SK-N-SH (cell line): ENCODE results near the gene ADK. TPM values are rescaled to one million over a fixed set of nuclear protein-coding genes. Genes with fewer than 3 reads are reported as not detected.
A peak's percentile ranks its signal among the peaks of the same experiment; 100 is the strongest.
"Not testable (repeated sequence)": the region's sequence is repeated elsewhere in the genome, so short reads cannot be mapped to it uniquely, and the experiment has no call there.

Experiments
- CTCF ChIA-PET: fragments of 300-600, 350-600 bp; formaldehyde crosslinking; extraction: SDS; loops from one replicate; lab custom pipeline; 2021; lab: Yijun Ruan, JAX
- POLR2A ChIA-PET: fragments of 350-600 bp; sonication (Branson Sonifier 250); formaldehyde crosslinking; extraction: SDS; loops from one replicate; lab custom pipeline; 2020; ENCODE audit warnings: antibody characterized with exemption, inconsistent platforms; lab: Yijun Ruan, JAX
- DNase-seq: peaks from one replicate; pipeline ENCODE4 v3.0.0; 2012
- H2AFZ ChIP-seq: fragments of 200-600 bp; sonication (generic); 2 replicates; pipeline ENCODE4 v1.8.1; 2016; ENCODE audit warnings: antibody characterized with exemption, mild to moderate bottlenecking, low read depth
- H3F3A ChIP-seq: fragments of 200-600 bp; sonication (generic); replicated peaks from 2 replicates; pipeline ENCODE3; 2016; ENCODE audit warnings: antibody characterized with exemption, mild to moderate bottlenecking; ENCODE audit not compliant: insufficient read depth
- H3K27ac ChIP-seq, 2 experiments: fragments of 200-500 bp in 1 of 2; fragments of 200-600 bp in 1 of 2; sonication (Bioruptor generic) in 1 of 2; sonication (generic), shearing (Covaris generic) in 1 of 2; 2 replicates each; pipeline versions ENCODE4 v1.5.1 to v1.6.1; 2014 to 2016; ENCODE audit warnings: low read depth in 2 of 2, inconsistent platforms in 1 of 2, low read length in 1 of 2, mild to moderate bottlenecking in 1 of 2, mixed read lengths in 1 of 2
- H3K27me3 ChIP-seq: fragments of 200-600 bp; sonication (generic), shearing (Covaris generic); 2 replicates; pipeline ENCODE4 v1.6.1; 2016; ENCODE audit warnings: mixed run types; ENCODE audit not compliant: insufficient read depth
- H3K36me3 ChIP-seq, 2 experiments: fragments of 200-500 bp in 1 of 2; fragments of 200-600 bp in 1 of 2; sonication (Bioruptor generic) in 1 of 2; sonication (generic) in 1 of 2; replicated peaks in 1 of 2; 2 replicates each; pipeline versions ENCODE3 to v1.5.1; 2014 to 2016; ENCODE audit warnings: low read length in 1 of 2, mild to moderate bottlenecking in 1 of 2; ENCODE audit not compliant: insufficient read depth in 2 of 2, control insufficient read depth in 1 of 2
- H3K4me1 ChIP-seq, 2 experiments: fragments of 200-500 bp in 1 of 2; fragments of 200-600 bp in 1 of 2; sonication (Bioruptor generic) in 1 of 2; sonication (generic), shearing (Covaris generic) in 1 of 2; 2 replicates each; pipeline versions ENCODE4 v1.5.1 to v1.6.1; 2014 to 2016; ENCODE audit warnings: low read depth in 1 of 2, low read length in 1 of 2, mixed run types in 1 of 2; ENCODE audit not compliant: insufficient read depth in 2 of 2, control insufficient read depth in 1 of 2
- H3K4me2 ChIP-seq: fragments of 200-600 bp; sonication (generic), shearing (Covaris generic); 2 replicates; pipeline ENCODE4 v1.6.1; 2017; ENCODE audit warnings: mixed run types
- H3K4me3 ChIP-seq, 2 experiments: fragments of 200-500 bp in 1 of 2; fragments of 200-600 bp in 1 of 2; sonication (Bioruptor generic) in 1 of 2; sonication (generic), shearing (Covaris generic) in 1 of 2; 2 replicates each; pipeline versions ENCODE4 v1.5.1 to v1.8.1; 2014 to 2016; ENCODE audit warnings: low read depth in 2 of 2, inconsistent platforms in 1 of 2, low read length in 1 of 2, mild to moderate bottlenecking in 1 of 2, mixed read lengths in 1 of 2, moderate library complexity in 1 of 2
- H3K79me2 ChIP-seq: fragments of 200-600 bp; sonication (generic); 2 replicates; pipeline ENCODE4 v1.8.1; 2017; ENCODE audit warnings: mild to moderate bottlenecking; ENCODE audit not compliant: insufficient read depth
- H3K9ac ChIP-seq: fragments of 200-600 bp; sonication (generic); 2 replicates; pipeline ENCODE4 v1.6.1; 2017; ENCODE audit warnings: mixed run types
- H3K9me2 ChIP-seq: fragments of 200-600 bp; sonication (generic); 2 replicates; pipeline ENCODE4 v1.6.1; 2017; ENCODE audit warnings: mixed run types
- H3K9me3 ChIP-seq: fragments of 200-600 bp; sonication (generic); 2 replicates; pipeline ENCODE4 v1.6.1; 2017; ENCODE audit warnings: mixed run types, mild to moderate bottlenecking, moderate library complexity
- H4K20me1 ChIP-seq: fragments of 200-600 bp; sonication (generic); 2 replicates; pipeline ENCODE4 v1.6.1; 2017; ENCODE audit warnings: mild to moderate bottlenecking, mixed run types; ENCODE audit not compliant: insufficient read depth
- CHD2 ChIP-seq: fragments of 150-350 bp; IDR thresholded peaks from 2 replicates; pipeline ENCODE4 v1.6.1; 2018; ENCODE audit warnings: low read length; ENCODE audit not compliant: partially characterized antibody
- CTCF ChIP-seq: fragments of 200-600 bp; sonication (generic); IDR thresholded peaks from 2 replicates; pipeline ENCODE4 v1.6.1; 2017; ENCODE audit warnings: antibody characterized with exemption, mild to moderate bottlenecking, moderate library complexity
- ELF1 ChIP-seq: IDR thresholded peaks from 2 replicates; pipeline ENCODE4 v1.4.0; 2012
- EP300 ChIP-seq, 2 experiments: IDR thresholded peaks; 2 replicates each; pipeline versions ENCODE4 v1.4.0 to v1.6.1; 2012; ENCODE audit warnings: borderline replicate concordance in 1 of 2, low read depth in 1 of 2, low read length in 1 of 2
- EZH2phosphoT487 ChIP-seq: fragments of 200-600 bp; sonication (generic); IDR thresholded peaks from 2 replicates; pipeline ENCODE4 v1.6.1; 2017; ENCODE audit warnings: low read depth, mixed run types, mild to moderate bottlenecking, antibody characterized with exemption, moderate library complexity, borderline replicate concordance
- FOSL2 ChIP-seq: IDR thresholded peaks from 2 replicates; pipeline ENCODE4 v1.4.0; 2012; ENCODE audit warnings: low read depth, mild to moderate bottlenecking, moderate library complexity, borderline replicate concordance
- FOXJ3 ChIP-seq: sonication (generic); formaldehyde crosslinking; IDR thresholded peaks from 2 replicates; pipeline ENCODE4 v1.5.1; 2020; ENCODE audit warnings: mild to moderate bottlenecking, missing genetic modification reagents
- FOXM1 ChIP-seq: IDR thresholded peaks from 2 replicates; pipeline ENCODE4 v1.4.0; 2012; ENCODE audit warnings: low read depth, mild to moderate bottlenecking
- GABPA ChIP-seq: IDR thresholded peaks from 2 replicates; pipeline ENCODE4 v1.4.0; 2012; ENCODE audit warnings: low read depth, mild to moderate bottlenecking
- JUND ChIP-seq: IDR thresholded peaks from 2 replicates; pipeline ENCODE4 v1.4.0; 2012
- NFIC ChIP-seq: IDR thresholded peaks from 2 replicates; pipeline ENCODE4 v1.4.0; 2012; ENCODE audit warnings: borderline replicate concordance
- NRF1 ChIP-seq: IDR thresholded peaks from 2 replicates; pipeline ENCODE4 v1.6.1; 2012; ENCODE audit warnings: low read depth, mild to moderate bottlenecking, low read length
- POLR2AphosphoS5 ChIP-seq: IDR thresholded peaks from 2 replicates; pipeline ENCODE4 v1.6.1; 2012; ENCODE audit warnings: low read depth, low read length
- RAD21 ChIP-seq: IDR thresholded peaks from 2 replicates; pipeline ENCODE4 v1.6.1; 2012; ENCODE audit warnings: mild to moderate bottlenecking, low read length
- SMC3 ChIP-seq: IDR thresholded peaks from 2 replicates; pipeline ENCODE4 v1.6.1; 2012; ENCODE audit warnings: low read depth, low read length, improper control_type of control experiment
- TCF12 ChIP-seq: IDR thresholded peaks from 2 replicates; pipeline ENCODE4 v1.4.0; 2012
- YY1 ChIP-seq: IDR thresholded peaks from 2 replicates; pipeline ENCODE4 v1.4.0; 2012; ENCODE audit warnings: low read depth, mild to moderate bottlenecking
- WGBS: methylation state at CpG from one replicate; pipeline ENCODE4 v1.1.6; 2017; ENCODE audit warnings: low lambda C conversion rate; 5-methylcytosine and 5-hydroxymethylcytosine counted together
- polyA plus RNA-seq, 3 experiments: library from polyadenylated mRNA; depleted of rRNA; stranded (reverse); fragments of >200 nt; gene quantifications; 2 replicates each; pipeline ENCODE4 v1.2.3, GENCODE V29; 2012
- TF ChIP-seq, protein P1 (sequence below): IDR thresholded peaks from 2 replicates; pipeline ENCODE4 v1.6.1; 2012; ENCODE audit warnings: mild to moderate bottlenecking, low read depth, low read length, moderate library complexity
- TF ChIP-seq, protein P2 (sequence below): IDR thresholded peaks from 2 replicates; pipeline ENCODE4 v1.4.0; 2012; ENCODE audit warnings: low read depth, borderline replicate concordance

Gene ADK
- polyA plus RNA-seq, 1 of the 3 experiments (the other 2 are of a cell fraction): 25.1 TPM

DNA sequence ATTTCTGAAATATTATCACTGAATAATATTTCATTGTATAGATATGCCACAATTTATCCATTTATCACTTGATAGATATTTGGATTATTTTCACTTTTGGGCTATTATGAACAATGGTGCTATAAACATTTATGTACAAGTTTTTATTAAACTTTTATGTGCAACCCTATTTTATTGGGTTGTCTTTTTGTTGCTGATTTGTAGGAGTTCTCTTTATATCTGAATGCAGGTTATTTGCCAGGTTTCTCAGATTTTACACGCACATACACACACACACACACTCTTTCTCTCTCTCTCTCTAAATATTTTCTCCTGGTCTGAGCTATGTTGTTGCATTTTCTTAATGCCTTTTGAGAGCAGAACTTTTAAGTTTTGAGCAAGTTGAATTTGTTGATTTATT is 36.2 kb downstream of the ADK start (continued):
- TF ChIP-seq, protein P1, sequence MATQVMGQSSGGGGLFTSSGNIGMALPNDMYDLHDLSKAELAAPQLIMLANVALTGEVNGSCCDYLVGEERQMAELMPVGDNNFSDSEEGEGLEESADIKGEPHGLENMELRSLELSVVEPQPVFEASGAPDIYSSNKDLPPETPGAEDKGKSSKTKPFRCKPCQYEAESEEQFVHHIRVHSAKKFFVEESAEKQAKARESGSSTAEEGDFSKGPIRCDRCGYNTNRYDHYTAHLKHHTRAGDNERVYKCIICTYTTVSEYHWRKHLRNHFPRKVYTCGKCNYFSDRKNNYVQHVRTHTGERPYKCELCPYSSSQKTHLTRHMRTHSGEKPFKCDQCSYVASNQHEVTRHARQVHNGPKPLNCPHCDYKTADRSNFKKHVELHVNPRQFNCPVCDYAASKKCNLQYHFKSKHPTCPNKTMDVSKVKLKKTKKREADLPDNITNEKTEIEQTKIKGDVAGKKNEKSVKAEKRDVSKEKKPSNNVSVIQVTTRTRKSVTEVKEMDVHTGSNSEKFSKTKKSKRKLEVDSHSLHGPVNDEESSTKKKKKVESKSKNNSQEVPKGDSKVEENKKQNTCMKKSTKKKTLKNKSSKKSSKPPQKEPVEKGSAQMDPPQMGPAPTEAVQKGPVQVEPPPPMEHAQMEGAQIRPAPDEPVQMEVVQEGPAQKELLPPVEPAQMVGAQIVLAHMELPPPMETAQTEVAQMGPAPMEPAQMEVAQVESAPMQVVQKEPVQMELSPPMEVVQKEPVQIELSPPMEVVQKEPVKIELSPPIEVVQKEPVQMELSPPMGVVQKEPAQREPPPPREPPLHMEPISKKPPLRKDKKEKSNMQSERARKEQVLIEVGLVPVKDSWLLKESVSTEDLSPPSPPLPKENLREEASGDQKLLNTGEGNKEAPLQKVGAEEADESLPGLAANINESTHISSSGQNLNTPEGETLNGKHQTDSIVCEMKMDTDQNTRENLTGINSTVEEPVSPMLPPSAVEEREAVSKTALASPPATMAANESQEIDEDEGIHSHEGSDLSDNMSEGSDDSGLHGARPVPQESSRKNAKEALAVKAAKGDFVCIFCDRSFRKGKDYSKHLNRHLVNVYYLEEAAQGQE: no peak
- TF ChIP-seq EZH2phosphoT487 (no peak), POLR2AphosphoS5 (no peak), FOXM1 (no peak), CTCF (no peak), NRF1 (no peak), SMC3 (no peak), JUND (no peak)

DNA sequence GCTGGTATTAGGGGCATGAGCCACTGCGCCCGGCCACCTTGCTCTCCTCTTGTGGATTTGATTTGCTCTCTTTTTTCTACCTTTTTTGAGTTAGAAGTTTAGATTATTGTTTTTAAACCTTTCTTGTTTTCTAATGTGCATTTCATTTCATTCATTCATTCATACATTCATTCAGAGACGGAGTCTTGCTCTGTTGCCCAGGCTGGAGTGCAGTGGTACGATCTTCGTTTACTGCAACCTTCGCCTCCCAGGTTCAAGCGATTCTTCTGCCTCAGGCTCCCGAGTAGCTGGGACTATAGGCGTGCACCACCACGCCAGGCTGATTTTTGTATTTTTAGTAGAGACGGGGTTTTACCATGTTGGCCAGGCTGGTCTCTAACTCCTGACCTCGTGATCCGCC is 37.6 kb downstream of the ADK start:
- Histone ChIP-seq H3K4me1 (peaks cover 4 to 15% of the 10 kb centered on the region in 2 experiments; a peak in 3 of 4 replicates), H3F3A (peaks cover 40% of the 10 kb centered on the region), H3K79me2 (peaks cover 89% of the 10 kb centered on the region)
- H3K9ac ChIP-seq, H3K9me3 ChIP-seq, H3K4me2 ChIP-seq, H3K27me3 ChIP-seq, H3K9me2 ChIP-seq, H3K27ac ChIP-seq, H3K36me3 ChIP-seq, H2AFZ ChIP-seq, H3K4me3 ChIP-seq, POLR2A ChIA-PET, H4K20me1 ChIP-seq, DNase-seq: not testable (repeated sequence)
- CTCF ChIA-PET: interaction anchor here (0.9 kb wide), 1 partner anchor 25 kb away, joined by 4 read pairs; no protein-coding TSS in a partner anchor
- WGBS: 97% methylated on average over 13 of the region's 13 CpGs

DNA sequence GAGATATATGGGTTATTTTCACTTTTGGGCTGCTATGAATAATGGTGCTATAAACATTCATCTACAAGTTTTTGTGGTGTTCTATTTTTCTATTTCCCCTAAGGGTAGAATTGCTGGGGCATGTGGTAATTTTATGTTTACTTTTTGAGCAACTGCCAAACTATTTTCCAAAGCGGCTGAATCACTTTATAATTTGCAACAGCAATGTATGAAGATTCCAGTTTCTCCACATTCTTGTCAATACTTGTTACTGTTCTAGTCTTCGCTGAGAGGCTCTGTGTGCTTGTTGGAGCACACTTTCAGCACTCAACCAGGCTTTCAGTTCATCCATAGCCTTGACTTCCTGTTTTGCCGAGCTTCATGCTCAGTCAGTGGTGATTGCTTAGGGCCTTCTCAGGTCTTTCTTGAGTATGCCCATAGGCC is 39.0 kb downstream of the ADK start:
- Histone ChIP-seq H3K9me2 (no peaks in the 10 kb centered on the region), H3K79me2 (peaks cover 89% of the 10 kb centered on the region), H3K9me3 (no peaks in the 10 kb centered on the region), H4K20me1 (no peaks in the 10 kb centered on the region), H3K27me3 (no peaks in the 10 kb centered on the region), H3K27ac (peak overlapping the region; percentile 81 to 94), H3K4me2 (peak overlapping the region; percentile 70), H3K4me1 (peaks cover 4 to 25% of the 10 kb centered on the region in 2 experiments; a peak in 3 of 4 replicates), H3K4me3 (peak overlapping the region; percentile 10 to 27; a peak in 3 of 4 replicates), H2AFZ (peak overlapping the region; percentile 17), H3K36me3 (no peaks in the 10 kb centered on the region), H3K9ac (peak overlapping the region; percentile 66), H3F3A (peaks cover 39% of the 10 kb centered on the region)
- WGBS: 2% methylated on average over 3 of the region's 3 CpGs
- POLR2A ChIA-PET: interaction anchor here (1.1 kb wide), 1 partner anchor 13 kb away, joined by 3 read pairs; no protein-coding TSS in a partner anchor
- no peak for DNase-seq
- CTCF ChIA-PET: interaction anchor here (1.0 kb wide), 1 partner anchor 12 kb away, joined by 4 read pairs; no protein-coding TSS in a partner anchor
- TF ChIP-seq, protein P2, sequence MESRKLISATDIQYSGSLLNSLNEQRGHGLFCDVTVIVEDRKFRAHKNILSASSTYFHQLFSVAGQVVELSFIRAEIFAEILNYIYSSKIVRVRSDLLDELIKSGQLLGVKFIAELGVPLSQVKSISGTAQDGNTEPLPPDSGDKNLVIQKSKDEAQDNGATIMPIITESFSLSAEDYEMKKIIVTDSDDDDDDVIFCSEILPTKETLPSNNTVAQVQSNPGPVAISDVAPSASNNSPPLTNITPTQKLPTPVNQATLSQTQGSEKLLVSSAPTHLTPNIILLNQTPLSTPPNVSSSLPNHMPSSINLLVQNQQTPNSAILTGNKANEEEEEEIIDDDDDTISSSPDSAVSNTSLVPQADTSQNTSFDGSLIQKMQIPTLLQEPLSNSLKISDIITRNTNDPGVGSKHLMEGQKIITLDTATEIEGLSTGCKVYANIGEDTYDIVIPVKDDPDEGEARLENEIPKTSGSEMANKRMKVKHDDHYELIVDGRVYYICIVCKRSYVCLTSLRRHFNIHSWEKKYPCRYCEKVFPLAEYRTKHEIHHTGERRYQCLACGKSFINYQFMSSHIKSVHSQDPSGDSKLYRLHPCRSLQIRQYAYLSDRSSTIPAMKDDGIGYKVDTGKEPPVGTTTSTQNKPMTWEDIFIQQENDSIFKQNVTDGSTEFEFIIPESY: no peak
- TF ChIP-seq GABPA (no peak; the same call in 1 of the 2 replicates), JUND (peak; percentile 67), CHD2 (no peak), NRF1 (no peak), FOSL2 (peak; percentile 41; the same call in 1 of the 2 replicates), POLR2AphosphoS5 (peak; percentile 34; the same call in 1 of the 2 replicates), RAD21 (no peak), TCF12 (peak; percentile 71), NFIC (peak; percentile 54; the same call in 1 of the 2 replicates), SMC3 (no peak), FOXJ3 (CRISPR knock-in tag) (no peak), YY1 (no peak), EP300 (IDR thresholded peaks at IDR 0.05; ENCODE audit: borderline replicate concordance in 1 of 2, low read depth in 1 of 2, low read length in 1 of 2) (0 out of 4 replicates have a peak, but pooled peaks have one; percentile 20 to 30), ELF1 (peak; percentile 64; the same call in 1 of the 2 replicates)
